Omental fat pad (tissue), 4 donors: Measurements from ENCODE around the gene PITX3. TPM values are rescaled to one million over a fixed set of nuclear protein-coding genes. Genes with fewer than 3 reads are reported as not detected.

Experiments used
- ATAC-seq: fragments of 150-250 bp; one replicate; pipeline ENCODE4 v1.9.1; 2016; ENCODE audit warnings: mild to moderate bottlenecking, moderate library complexity; ENCODE audit not compliant: low FRiP score
- DNase-seq: peaks from one replicate; pipeline ENCODE4 v3.0.0-alpha.2; 2019; ENCODE audit warnings: low spot score
- total RNA-seq, 4 donors: library from RNA; depleted of rRNA; stranded (reverse); fragments of >200 nt; gene quantifications; one replicate each; pipeline ENCODE4 v1.1.0, GENCODE V29; 2016
- TF ChIP-seq, protein P1 (sequence below), 3 donors: fragments of 450-650 bp; IDR thresholded peaks; one replicate each; pipeline ENCODE4 v1.5.1; 2016 to 2017; ENCODE audit warnings: antibody characterized with exemption in 3 of 3, mild to moderate bottlenecking in 3 of 3, moderate library complexity in 2 of 3

PITX3 gene
- total RNA-seq, 4 donors from 2014 or later: 0.36 to 0.37 TPM; not detected in 2

DNA sequence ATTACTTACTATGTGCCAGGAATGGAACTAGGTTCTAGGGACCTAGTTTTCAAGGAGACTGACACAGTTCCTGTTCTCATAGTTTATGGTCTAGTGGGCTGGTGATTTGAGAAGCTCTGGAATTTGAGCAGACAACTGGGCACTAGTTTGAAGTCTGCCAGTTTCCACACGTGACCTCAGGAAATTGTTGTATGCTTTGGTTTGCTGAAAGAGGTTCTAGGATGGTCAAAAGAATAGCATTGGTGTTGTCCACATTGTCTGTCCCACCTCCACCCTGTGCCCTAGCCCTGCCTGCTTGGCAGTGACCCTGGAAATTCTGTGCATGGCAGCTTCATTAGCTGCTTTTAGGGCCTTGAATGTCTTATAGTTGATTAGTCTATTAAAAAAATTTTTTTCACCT is 32.8 kb upstream of the PITX3 start:
- TF ChIP-seq, protein P1, sequence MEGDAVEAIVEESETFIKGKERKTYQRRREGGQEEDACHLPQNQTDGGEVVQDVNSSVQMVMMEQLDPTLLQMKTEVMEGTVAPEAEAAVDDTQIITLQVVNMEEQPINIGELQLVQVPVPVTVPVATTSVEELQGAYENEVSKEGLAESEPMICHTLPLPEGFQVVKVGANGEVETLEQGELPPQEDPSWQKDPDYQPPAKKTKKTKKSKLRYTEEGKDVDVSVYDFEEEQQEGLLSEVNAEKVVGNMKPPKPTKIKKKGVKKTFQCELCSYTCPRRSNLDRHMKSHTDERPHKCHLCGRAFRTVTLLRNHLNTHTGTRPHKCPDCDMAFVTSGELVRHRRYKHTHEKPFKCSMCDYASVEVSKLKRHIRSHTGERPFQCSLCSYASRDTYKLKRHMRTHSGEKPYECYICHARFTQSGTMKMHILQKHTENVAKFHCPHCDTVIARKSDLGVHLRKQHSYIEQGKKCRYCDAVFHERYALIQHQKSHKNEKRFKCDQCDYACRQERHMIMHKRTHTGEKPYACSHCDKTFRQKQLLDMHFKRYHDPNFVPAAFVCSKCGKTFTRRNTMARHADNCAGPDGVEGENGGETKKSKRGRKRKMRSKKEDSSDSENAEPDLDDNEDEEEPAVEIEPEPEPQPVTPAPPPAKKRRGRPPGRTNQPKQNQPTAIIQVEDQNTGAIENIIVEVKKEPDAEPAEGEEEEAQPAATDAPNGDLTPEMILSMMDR (IDR thresholded peaks at IDR 0.05): no peak
- DNase-seq (no peak), ATAC-seq (no peak)

DNA sequence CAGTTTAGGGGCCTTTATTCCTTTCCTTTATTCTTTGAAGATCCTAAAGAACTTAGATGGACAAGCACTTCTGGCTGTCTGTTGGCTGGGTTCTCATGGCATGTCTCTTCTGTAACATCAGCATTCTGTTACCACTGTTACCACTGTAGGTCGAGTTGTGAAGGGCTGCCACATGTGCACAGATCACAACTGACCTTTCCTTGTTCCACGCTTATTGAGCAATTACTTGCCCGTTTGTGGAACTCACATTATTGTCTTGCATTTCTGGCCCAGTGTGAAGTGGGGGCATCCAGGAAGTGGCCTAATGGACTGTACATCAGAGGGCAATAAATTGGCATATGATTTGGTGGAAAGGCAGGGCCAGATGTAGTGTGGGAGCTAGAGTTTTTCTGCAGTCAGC is 27.7 kb upstream of the PITX3 start:
- ATAC-seq (no peak), DNase-seq (no peak)

DNA sequence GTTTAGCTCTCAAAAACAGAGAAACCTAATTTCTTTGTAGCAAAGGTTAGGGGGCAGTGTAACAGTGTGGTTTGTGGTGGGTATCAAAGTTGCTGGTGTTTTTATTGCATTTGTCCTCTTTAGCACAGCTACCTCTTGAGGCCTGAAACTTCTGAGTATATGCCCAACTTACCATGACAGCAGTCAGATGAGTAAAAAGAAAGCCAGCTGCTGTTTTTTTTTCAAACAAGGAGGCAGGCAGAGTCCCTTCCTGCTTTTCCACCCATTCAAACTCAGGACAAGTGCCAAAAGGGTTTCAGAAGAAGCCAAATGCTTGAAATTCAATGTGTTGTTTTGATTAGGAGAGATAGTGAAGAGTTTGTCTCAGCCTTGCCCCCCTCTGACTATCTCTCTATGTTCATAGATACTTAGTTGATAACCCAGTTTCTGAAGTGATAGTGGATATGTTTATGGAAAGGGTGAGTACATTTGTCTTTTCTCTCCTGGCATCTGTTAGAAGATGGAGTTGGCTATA is 27.1 kb upstream of the PITX3 start:
- ATAC-seq (no peak), DNase-seq (no peak)
- TF ChIP-seq, protein P1 (IDR thresholded peaks at IDR 0.05): no peak

More for the DNA sequence above, 27.7 kb upstream of the PITX3 start:
- TF ChIP-seq, protein P1 (IDR thresholded peaks at IDR 0.05): no peak

DNA sequence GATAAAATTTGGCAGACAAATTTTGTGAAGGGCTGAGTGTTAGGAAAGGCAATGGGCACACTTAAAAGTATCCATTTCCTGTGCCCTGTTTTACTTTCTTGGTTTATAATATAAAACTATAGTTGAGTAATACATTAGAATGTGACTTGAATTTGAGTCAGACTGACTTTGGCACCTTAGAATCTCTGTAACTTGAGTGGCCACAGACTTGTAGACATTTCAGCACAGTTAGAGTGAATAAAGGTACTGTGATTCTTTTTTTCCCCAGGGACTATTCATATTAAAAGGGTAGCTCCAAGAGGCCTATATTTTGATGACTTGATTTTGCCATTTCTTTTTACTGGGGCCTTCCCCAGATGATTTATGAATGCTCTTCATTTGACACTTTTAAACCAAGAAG is 26.4 kb upstream of the PITX3 start:
- ATAC-seq (peak; percentile 54), DNase-seq (no peak)
- TF ChIP-seq, protein P1 (IDR thresholded peaks at IDR 0.05): no peak

DNA sequence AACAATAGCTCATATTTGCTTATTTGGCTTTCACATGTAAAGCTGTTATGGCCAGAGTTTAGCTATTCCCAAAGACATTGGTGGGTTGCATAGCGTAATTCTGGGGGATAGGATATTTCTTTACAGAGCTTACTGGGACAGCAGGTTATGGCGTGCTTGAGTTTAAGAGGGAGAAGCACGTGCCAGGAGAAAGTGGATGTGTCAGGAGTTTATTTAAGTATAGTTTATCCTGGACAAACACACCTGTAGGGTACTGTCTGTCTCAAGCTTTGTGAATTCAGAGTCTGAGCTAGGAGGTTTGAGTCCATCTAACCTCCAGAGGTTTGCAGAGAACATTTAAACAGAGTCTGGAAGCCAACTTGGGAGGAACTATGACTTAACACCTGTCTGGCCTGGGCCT is 25.4 kb upstream of the PITX3 start:
- DNase-seq (no peak), ATAC-seq (no peak)
- TF ChIP-seq, protein P1 (IDR thresholded peaks at IDR 0.05): no peak

DNA sequence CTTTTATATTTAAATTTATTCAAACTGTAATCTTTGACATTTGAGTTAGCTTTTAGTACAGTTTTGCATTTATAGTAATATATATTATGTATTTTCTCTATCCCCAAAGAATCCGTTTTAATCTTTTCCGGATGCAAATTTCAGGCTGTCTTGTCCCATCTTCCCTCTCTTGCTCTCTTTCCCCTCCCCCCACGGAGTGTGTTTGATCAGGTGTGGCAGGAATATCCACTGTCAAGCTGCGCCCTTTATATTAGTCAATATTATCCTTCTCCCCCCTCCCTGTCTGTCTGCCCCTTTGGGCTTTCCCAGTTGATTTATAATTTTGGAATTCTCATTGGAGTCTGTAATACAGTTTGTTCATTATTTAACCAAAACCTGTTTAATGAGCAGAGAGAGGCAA is 23.1 kb upstream of the PITX3 start:
- TF ChIP-seq, protein P1 (IDR thresholded peaks at IDR 0.05): no peak
- ATAC-seq (no peak), DNase-seq (no peak)

DNA sequence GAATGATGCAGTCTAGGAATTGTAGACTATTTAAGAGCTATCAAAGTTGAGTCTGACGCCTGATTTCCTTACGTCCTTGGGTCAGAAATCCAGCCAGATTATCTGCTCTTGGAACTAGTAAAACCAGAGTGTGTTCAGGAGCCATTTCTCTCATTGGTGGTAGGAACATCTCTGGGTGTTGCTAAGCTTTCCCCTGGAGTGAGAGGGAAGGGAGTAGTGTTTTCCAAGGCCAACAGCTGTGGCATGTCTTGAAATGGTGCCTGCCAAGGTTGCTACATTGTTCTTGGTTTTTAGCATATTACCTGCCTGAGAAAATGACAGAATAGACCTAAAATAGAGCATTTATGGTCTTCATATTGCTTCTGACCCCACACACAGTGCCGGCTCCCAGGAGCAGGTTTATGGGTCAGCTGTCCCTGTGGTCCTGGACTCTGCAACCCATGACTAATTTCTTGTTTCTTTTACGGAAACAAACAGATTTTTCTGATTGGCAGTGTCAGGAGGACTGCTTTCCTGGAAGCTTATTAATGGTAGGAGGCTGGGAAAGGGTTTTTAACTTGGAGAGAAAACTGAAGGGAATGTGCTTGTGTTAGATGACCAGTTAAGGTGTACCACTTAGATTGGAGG is 21.5 kb upstream of the PITX3 start:
- ATAC-seq (no peak), DNase-seq (no peak)
- TF ChIP-seq, protein P1 (IDR thresholded peaks at IDR 0.05): no peak
